Stimulated activated naive CD8-positive, alpha-beta T cell treated with anti-CD3 and anti-CD28 coated beads, Interleukin-15, Interleukin-2, amounts not matched to agents 100 ng/mL and 50 ng/mL, for 24 hours (primary cell): ENCODE results near the gene HOXD10.
A peak's percentile ranks its signal among the peaks of the same experiment; 100 is the strongest.

Experiments used
- H3K27ac Mint-ChIP-seq: one replicate; pipeline ENCODE4 v1.8.0; 2021; ENCODE audit warnings: mild to moderate bottlenecking, mixed read lengths
- H3K27me3 Mint-ChIP-seq: one replicate; pipeline ENCODE4 v1.8.0; 2021; ENCODE audit warnings: mixed read lengths
- H3K36me3 Mint-ChIP-seq: one replicate; pipeline ENCODE4 v1.8.0; 2021; ENCODE audit warnings: low read depth, mixed read lengths
- H3K4me1 Mint-ChIP-seq: one replicate; pipeline ENCODE4 v1.8.0; 2021; ENCODE audit warnings: low read depth, mixed read lengths
- H3K4me3 Mint-ChIP-seq: one replicate; pipeline ENCODE4 v1.8.0; 2021; ENCODE audit warnings: mild to moderate bottlenecking, mixed read lengths
- H3K9me3 Mint-ChIP-seq: one replicate; pipeline ENCODE4 v1.8.0; 2021; ENCODE audit warnings: mixed read lengths

Gene HOXD10

DNA sequence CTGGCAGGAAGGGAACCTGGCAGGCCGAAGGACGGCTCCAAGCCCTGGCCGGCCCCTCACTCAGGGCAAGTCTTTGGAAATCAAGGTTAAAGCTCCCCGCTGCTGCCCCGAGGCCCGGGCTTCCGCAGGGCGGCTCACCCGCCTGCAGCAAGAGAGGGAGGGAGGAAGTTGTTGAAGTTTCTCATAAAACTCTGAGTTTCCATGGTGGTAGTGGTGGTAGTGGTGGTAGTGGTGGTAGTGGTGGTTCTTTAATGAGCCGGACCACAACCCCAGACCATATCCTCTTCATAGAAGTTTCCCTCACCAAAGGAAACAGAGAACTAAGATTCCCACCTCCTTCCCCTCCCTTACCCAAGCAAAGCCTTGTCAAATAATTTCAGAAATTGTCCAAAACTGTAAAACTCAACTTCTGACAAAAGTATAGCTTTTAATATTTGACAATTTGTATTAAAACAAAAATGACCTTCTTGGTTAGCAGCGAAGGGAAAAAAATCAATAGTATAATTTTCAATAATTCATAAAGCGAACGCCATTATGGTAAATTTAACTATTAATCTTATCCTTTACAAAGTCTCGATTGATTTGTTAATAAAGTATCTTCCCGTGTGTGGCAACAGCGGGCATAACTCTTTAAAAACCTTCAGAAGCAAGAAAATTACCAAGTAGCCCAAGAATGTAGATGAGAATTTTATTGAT lies 1.5 kb upstream of the HOXD10 start:
- Mint-ChIP-seq H3K4me1 (no peaks in the 10 kb centered on the region), H3K4me3 (no peak overlapping the region), H3K27ac (no peak overlapping the region), H3K27me3 (peaks cover 96% of the 10 kb centered on the region), H3K9me3 (peaks cover 10% of the 10 kb centered on the region), H3K36me3 (peaks cover 9% of the 10 kb centered on the region)

DNA sequence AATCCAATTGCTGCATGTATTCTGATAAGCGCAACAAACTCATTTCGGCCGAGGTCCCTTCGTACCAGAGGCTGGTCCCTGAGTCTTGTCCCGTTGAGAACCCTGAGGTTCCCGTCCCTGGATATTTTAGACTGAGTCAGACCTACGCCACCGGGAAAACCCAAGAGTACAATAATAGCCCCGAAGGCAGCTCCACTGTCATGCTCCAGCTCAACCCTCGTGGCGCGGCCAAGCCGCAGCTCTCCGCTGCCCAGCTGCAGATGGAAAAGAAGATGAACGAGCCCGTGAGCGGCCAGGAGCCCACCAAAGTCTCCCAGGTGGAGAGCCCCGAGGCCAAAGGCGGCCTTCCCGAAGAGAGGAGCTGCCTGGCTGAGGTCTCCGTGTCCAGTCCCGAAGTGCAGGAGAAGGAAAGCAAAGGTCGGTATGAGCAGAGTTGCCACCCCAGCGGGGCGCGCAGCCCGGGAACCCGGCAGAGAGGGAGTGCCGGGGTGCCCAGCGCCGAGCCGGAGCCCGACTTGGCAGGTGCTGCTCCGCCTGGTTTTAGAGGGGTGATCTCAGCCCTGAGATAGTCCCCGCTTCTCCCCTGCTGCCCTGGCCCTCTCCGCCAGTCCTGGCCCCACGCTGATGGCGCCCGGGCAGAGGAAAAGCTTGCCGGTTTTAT lies 714 bp downstream of the HOXD10 start:
- no peak overlapping the region for H3K27ac Mint-ChIP-seq
- no peaks in the 10 kb centered on the region for H3K4me1 Mint-ChIP-seq
- H3K4me3 Mint-ChIP-seq: no peak overlapping the region
- H3K9me3 Mint-ChIP-seq: peaks cover 10% of the 10 kb centered on the region
- peaks cover 92% of the 10 kb centered on the region for H3K27me3 Mint-ChIP-seq
- peaks cover 9% of the 10 kb centered on the region for H3K36me3 Mint-ChIP-seq

DNA sequence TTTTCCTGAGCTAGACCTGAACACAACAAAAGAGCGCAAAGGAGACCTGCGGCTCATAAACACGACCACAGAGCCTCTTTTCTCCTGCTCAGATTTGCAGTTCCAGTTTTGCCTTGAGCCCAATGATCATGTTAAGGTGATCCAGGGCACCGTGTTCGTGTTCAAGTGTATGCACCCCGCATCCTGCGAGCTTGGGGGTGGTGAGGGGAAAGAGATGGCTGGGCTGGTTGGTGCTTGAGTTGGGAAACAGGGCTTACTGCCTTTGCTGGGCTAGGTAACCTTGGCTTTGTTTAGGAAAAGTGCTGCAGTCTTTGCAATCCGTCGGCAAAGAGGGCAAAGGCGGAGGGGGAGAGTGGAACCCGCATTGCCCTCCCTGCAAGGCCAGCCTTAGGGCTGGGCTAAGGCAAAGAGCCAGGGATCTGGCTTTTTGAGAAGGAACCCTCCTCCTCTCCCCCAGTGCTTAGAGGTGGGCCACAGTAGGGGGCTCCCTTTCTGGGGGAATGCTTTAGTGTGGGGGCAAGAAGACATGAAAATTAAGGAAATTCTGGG lies 1.3 kb downstream of the HOXD10 start:
- H3K27me3 Mint-ChIP-seq: peaks cover 86% of the 10 kb centered on the region
- H3K4me1 Mint-ChIP-seq: no peaks in the 10 kb centered on the region
- no peak overlapping the region for H3K27ac Mint-ChIP-seq
- H3K9me3 Mint-ChIP-seq: peaks cover 10% of the 10 kb centered on the region
- H3K36me3 Mint-ChIP-seq: peaks cover 9% of the 10 kb centered on the region
- H3K4me3 Mint-ChIP-seq: no peak overlapping the region

DNA sequence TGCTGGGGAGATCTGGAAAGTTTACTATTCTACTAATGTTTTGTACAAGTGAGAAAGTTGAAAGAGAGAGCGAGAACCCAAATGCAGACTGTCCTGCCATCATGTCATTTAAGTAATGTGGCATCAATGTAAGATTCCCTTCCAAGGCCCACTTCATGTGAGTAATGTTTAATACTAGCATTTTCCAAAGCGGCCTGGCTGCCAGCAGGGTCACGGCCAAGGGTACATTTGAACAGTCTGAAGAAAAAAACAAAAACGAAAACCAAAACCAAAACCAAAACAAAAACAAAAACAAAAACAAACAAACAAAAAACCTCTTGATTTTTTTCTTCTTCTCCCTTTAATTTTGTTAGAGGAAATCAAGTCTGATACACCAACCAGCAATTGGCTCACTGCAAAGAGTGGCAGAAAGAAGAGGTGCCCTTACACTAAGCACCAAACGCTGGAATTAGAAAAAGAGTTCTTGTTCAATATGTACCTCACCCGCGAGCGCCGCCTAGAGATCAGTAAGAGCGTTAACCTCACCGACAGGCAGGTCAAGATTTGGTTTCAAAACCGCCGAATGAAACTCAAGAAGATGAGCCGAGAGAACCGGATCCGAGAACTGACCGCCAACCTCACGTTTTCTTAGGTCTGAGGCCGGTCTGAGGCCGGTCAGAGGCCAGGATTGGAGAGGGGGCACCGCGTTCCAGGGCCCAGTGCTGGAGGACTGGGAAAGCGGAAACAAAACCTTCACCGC lies 2.2 kb downstream of the HOXD10 start:
- no peak overlapping the region for H3K27ac Mint-ChIP-seq
- no peak overlapping the region for H3K4me3 Mint-ChIP-seq

DNA sequence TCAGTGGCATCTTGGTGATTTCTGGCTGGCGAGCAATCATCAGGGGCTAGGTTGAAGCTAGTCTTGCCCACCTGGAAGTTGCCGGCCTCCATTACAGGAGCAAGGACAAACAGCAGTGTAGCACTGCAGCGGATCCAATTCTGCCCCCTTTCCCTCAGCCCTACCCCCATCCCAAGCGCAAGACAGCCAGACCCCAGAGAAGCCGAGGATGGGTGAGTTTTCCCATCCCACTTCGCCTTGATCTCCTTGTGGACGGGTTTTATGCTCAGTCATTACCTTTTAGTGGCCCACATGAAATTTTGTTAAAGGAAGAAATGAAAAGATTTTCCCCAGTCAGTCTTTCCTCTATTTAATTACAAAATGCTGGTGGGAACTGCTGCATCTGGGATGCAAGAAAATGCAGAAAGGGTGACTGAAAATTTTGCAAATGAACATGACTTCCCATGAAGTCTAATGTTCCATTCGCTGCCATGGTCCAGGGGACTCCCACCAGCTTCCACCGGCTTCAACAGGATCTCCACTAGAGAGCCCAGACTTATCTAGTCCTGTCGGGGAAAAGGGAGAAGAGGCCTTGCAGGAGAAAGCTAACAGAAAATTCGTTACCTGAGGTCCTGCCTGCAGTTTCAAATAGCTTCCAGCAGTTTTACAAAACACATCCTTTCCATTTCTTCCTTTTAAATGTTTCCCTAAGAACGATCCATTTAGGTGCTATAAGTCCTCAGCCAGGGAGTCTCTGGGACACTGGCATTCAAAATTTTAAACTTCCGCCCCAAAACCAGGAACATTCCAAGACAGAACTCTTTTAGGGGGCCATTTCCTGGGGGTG lies 4.0 kb downstream of the HOXD10 start:
- H3K9me3 Mint-ChIP-seq: peaks cover 6% of the 10 kb centered on the region

More for the DNA sequence above, 2.2 kb downstream of the HOXD10 start:
- peaks cover 9% of the 10 kb centered on the region for H3K36me3 Mint-ChIP-seq
- H3K27me3 Mint-ChIP-seq: peaks cover 82% of the 10 kb centered on the region
- peaks cover 4% of the 10 kb centered on the region for H3K4me1 Mint-ChIP-seq
- H3K9me3 Mint-ChIP-seq: peaks cover 6% of the 10 kb centered on the region

DNA sequence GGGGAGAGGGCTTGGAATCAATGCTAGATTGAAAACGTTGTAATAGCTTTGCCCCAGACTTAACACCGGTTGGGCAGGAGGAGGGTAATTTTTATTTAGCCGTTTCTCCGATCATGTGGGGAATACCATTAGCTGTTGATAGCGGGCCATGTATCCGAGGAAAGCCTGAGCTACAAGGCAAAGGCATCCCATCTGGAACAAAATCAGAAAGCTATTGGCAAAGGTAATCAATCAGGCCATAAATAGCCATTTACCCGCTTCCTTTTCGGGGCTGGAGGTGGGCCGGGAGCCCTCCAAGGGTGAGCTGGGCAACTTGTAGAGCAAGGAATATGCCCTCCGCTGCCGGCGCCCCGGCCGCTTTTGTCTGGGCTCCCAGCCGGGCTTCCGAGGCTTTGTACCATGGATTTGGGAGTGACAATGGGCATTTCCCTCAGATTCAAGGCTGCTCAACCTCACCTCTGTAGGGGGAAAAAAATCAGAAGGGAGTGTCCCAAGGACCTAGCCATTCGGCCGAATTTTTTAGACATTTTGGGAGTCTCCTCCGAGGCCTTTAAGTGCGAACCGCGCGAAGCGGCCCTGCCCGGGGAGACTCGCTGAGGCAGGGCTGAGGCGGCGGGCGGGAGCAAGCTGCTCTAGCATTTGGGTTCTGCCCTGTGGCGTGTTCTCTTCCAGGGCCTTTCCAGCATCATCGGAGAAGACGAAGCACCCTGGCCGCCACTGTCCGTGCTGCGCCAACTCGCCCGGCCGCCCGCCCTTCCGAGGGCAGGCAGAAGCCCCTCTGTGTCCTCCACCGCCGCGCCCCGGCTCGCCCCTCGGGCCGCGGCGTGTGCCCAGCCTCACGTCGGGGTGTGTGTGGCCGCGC lies 4.8 kb downstream of the HOXD10 start:
- no peak overlapping the region for H3K4me3 Mint-ChIP-seq
- H3K27me3 Mint-ChIP-seq: peaks cover 81% of the 10 kb centered on the region
- H3K4me1 Mint-ChIP-seq: peaks cover 6% of the 10 kb centered on the region
- peaks cover 9% of the 10 kb centered on the region for H3K36me3 Mint-ChIP-seq
- H3K27ac Mint-ChIP-seq: peak overlapping the region; percentile 26
- H3K9me3 Mint-ChIP-seq: peaks cover 6% of the 10 kb centered on the region

More for the DNA sequence above, 4.0 kb downstream of the HOXD10 start:
- Mint-ChIP-seq H3K4me3 (no peak overlapping the region), H3K4me1 (peaks cover 6% of the 10 kb centered on the region), H3K27ac (no peak overlapping the region), H3K27me3 (peaks cover 80% of the 10 kb centered on the region), H3K36me3 (peaks cover 9% of the 10 kb centered on the region)

DNA sequence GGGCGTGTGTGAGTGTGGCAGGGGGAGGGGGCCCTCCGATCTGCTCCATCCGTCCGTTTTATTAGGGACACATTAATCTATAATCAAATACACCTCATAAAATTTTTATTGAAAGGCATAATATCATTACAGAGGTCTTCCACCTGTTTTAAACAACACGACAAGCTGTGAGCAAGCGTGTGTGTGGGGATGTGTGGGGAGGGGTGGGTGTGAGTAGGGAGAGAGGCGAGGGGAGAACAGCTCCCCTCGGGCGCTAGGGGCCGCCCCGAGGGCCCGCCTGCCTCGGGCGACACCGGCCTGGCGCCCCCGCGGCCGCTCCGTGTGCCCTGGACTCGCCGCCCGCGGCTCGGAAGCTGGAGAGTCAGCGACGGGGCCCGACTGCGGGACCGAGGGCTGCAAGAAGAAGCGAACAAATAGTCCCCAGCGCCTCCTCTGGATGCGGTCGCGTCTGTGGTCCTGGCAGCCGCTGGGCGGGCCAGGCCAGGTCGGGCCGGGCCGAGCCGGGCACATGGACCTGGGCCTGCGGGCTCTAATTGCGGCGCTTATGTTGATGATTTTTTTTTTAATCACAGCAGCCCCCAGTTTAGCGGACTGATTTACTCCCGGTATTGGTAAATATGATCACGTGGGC lies 5.6 kb downstream of the HOXD10 start:
- Mint-ChIP-seq H3K4me3 (peak overlapping the region; percentile 60), H3K9me3 (peaks cover 3% of the 10 kb centered on the region), H3K27me3 (peaks cover 81% of the 10 kb centered on the region), H3K27ac (no peak overlapping the region), H3K4me1 (peaks cover 6% of the 10 kb centered on the region), H3K36me3 (peaks cover 4% of the 10 kb centered on the region)

DNA sequence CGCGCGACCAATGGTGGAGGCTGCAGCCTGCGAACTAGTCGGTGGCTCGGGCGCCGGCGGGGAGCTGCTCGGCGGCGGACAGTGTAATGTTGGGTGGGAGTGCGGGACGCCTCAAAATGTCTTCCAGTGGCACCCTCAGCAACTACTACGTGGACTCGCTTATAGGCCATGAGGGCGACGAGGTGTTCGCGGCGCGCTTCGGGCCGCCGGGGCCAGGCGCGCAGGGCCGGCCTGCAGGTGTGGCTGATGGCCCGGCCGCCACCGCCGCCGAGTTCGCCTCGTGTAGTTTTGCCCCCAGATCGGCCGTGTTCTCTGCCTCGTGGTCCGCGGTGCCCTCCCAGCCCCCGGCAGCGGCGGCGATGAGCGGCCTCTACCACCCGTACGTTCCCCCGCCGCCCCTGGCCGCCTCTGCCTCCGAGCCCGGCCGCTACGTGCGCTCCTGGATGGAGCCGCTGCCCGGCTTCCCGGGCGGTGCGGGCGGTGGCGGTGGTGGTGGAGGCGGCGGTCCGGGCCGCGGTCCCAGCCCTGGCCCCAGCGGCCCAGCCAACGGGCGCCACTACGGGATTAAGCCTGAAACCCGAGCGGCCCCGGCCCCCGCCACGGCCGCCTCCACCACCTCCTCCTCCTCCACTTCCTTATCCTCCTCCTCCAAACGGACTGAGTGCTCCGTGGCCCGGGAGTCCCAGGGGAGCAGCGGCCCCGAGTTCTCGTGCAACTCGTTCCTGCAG lies 6.3 kb downstream of the HOXD10 start, which contains the start of gene HOXD9:
Gene HOXD9, plus strand, starts transcription at position 37 of the 728 bp plus-strand sequence. Its CDS starts 50 bp downstream, at position 87.
- peaks cover 83% of the 10 kb centered on the region for H3K27me3 Mint-ChIP-seq
- H3K36me3 Mint-ChIP-seq: peaks cover 4% of the 10 kb centered on the region
- peaks cover 8% of the 10 kb centered on the region for H3K4me1 Mint-ChIP-seq
- H3K4me3 Mint-ChIP-seq: peak within 1 kb of the TSS; percentile 60
- H3K27ac Mint-ChIP-seq: peak within 1 kb of the TSS; percentile 45
- peaks cover 3% of the 10 kb centered on the region for H3K9me3 Mint-ChIP-seq

DNA sequence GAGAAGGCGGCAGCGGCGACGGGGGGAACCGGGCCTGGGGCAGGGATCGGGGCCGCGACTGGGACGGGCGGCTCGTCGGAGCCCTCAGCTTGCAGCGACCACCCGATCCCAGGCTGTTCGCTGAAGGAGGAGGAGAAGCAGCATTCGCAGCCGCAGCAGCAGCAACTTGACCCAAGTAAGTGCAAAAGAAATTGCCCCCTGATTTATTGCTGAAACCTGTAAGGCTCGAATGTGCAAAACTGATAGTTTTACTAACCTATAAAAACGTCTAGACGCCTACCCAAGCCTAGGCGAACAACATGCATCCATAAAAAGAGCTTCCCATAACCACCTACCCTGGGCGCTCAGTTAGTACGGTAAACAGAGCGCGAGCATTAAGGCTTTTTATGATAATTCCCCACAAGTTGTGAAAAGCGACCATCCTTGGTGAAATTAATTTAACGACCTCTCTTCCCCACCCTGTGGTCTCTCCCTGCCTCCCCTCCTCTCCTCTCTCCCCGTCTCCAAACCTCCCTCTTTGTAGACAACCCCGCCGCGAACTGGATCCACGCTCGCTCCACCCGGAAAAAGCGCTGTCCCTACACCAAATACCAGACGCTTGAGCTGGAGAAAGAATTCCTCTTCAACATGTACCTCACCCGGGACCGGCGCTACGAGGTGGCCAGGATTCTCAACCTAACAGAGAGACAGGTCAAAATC lies 7.0 kb downstream of the HOXD10 start:
- Mint-ChIP-seq H3K4me3 (peak overlapping the region; percentile 23), H3K4me1 (peaks cover 15% of the 10 kb centered on the region), H3K9me3 (peaks cover 3% of the 10 kb centered on the region), H3K27ac (peak overlapping the region; percentile 45), H3K27me3 (peaks cover 83% of the 10 kb centered on the region), H3K36me3 (peaks cover 4% of the 10 kb centered on the region)

DNA sequence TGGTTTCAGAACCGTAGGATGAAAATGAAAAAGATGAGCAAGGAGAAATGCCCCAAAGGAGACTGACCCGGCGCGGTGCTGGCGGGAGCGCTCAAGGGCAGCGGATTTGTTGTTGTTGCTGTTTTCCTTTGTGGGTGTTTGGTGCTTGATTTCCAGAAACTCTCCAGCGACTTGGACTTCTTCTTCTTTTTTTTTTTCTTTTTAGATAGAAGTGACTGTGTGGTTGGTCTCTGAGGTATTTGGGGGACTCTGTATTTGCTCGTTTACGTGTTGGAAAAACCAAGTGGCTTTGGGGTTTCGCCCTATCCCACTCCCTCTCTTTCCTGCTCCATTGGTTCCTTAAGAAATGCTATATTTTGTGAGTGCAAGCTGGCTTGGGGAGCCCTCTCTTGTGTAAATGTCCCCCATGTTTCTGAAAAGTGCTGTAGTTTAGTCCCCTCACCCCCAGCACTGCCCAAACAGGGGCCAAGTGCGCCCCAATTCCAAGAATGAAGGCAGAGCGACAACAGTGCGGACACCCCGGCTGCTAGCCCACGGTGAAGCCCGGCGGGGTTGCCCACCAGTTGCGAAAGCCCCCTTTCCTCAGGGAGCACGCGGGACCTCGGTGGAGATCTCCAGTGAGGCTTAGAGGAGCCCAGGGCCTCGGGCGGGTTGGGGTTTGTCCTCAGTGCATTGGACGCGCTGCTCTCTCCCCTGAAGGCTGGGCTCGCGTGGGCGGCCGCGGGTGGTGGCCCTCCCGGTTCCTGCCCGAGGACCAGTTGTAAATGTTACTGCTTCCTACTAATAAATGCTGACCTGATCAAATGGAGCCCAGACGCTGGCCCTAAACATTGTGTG lies 7.8 kb downstream of the HOXD10 start:
- H3K27ac Mint-ChIP-seq: no peak overlapping the region
- H3K9me3 Mint-ChIP-seq: no peaks in the 10 kb centered on the region
- peaks cover 83% of the 10 kb centered on the region for H3K27me3 Mint-ChIP-seq
- H3K36me3 Mint-ChIP-seq: no peaks in the 10 kb centered on the region
- no peak overlapping the region for H3K4me3 Mint-ChIP-seq
- peaks cover 22% of the 10 kb centered on the region for H3K4me1 Mint-ChIP-seq

DNA sequence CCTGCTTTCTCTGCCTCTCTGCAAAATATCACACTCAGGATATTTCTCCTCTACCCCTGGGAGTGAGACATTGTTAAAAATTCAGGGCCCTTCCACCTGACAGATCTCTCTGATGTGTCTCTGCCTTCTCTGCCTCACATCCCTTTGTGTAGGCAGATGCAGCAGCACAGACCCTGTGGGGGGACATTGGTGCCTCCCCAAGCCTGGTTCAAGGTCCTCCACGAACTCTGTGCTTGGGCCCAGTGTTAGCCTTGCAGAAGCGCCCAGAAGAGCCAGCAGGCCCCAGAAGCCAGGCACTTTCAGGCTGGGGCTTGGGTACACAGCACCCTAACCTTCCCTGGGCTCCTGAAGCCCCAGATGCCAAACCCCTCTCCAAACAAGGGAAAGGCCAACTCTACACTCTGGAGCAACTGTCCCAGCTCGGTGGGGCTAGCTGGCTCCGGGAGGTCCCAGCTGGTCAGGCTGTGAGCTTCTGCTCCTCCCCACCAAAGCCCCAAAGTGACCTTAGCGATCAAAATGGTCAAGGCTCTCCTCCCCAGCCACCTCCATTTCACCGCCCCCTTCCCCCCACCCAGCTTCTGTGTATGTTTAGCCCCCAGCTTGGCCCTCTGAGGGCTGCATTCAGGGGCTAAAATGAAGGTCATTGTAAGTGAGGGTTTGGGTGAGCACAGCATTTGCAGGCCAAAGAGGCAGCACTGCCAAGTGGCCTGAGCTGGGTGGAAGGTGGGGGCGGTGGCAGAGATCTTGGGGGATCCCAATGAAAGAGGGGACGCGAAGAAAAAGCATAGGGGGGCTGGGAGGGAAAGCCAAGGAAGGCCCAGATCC lies 8.6 kb downstream of the HOXD10 start:
- Mint-ChIP-seq H3K27ac (no peak overlapping the region), H3K9me3 (no peaks in the 10 kb centered on the region), H3K4me1 (peaks cover 22% of the 10 kb centered on the region), H3K36me3 (no peaks in the 10 kb centered on the region), H3K27me3 (peaks cover 75% of the 10 kb centered on the region), H3K4me3 (no peak overlapping the region)
